GM19328 (cell line): ENCODE results near the gene ALDOC.
"Not testable (repeated sequence)": the region's sequence is repeated elsewhere in the genome, so short reads cannot be mapped to it uniquely, and the experiment has no call there.

ENCODE experiments used
- ATAC-seq: cut with Tn5 transposase; IDR thresholded peaks from one replicate; pipeline ENCODE4 v1.9.1; 2021; ENCODE audit warnings: mild to moderate bottlenecking, moderate library complexity; ENCODE audit not compliant: unreplicated experiment

Gene ALDOC

DNA sequence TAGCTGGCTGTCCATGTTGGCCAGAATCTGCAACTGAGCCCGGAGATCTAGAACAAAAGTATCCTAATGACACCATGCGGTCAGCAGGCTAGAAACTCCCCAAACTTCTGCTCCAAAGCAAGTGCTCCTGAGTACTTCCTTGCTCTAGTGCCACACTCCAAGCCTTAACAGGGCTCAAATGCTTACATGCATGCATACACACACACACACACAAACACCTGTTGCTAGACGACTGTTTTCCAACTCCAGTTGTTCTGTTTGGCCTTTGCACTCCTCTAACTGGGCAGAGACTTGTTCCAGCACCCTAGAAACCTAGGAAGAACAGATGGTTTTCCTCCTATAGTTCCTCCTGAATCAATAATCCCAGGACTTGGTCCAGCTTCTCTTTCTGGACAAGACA lies 7.7 kb upstream of the ALDOC start:
- ATAC-seq = no peak

DNA sequence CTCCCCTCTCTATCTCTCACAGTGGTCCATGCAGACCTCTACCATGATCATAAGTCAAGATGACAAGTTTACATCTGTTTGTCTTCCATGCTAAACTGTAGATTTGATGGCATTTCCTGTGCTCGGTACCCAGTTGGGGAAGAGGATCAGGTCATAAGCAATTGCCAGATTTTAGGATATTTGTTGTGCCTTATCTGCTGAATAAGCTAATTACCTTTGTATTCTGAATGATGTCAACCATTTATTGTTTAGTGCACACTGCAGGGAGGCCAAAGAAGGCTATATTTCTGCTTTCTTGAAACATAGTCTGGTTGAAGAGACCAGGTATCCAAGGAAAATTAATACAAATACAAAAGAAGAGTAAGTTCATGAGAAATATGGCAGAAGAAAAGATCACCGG lies 5.8 kb upstream of the ALDOC start:
- ATAC-seq = no peak

DNA sequence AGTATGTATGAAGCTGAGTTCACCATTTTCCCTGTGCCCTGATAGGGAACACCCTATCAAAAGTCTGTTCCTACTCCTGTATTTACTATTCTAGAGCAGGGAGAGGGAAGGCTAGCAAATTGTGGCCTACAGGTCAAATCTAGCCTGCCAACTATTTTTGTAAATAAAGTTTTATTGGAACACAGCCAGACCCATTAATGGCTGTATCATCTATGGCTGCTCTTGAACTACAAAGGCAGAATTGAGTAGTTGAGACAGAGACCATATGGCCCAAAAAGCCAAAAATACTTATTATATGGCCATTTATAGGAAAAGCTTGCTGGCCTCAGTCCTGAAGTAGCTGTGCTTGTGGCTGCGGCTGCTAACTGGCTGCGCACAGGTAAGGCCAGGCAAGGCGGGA lies 4.3 kb upstream of the ALDOC start:
- no peak for ATAC-seq

DNA sequence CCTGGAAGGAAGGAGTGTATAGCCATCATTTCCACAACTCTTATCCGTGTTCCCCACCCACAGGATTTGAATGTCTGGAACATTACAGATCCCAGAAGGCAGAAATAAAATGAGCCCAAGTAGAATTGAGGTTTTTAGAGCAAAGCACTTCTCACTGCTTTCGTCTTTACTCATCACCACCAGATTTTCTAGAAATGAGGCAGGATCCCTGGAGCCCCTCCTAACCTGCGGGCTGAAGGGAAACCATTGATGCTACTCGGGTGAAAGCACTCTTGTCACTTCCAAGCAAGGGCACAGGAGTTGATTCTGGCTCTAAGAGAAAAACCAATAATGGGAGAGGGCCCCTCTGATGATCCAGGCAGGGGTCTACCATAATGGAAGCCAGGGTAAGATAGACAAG lies 2.8 kb upstream of the ALDOC start:
- ATAC-seq = no peak

DNA sequence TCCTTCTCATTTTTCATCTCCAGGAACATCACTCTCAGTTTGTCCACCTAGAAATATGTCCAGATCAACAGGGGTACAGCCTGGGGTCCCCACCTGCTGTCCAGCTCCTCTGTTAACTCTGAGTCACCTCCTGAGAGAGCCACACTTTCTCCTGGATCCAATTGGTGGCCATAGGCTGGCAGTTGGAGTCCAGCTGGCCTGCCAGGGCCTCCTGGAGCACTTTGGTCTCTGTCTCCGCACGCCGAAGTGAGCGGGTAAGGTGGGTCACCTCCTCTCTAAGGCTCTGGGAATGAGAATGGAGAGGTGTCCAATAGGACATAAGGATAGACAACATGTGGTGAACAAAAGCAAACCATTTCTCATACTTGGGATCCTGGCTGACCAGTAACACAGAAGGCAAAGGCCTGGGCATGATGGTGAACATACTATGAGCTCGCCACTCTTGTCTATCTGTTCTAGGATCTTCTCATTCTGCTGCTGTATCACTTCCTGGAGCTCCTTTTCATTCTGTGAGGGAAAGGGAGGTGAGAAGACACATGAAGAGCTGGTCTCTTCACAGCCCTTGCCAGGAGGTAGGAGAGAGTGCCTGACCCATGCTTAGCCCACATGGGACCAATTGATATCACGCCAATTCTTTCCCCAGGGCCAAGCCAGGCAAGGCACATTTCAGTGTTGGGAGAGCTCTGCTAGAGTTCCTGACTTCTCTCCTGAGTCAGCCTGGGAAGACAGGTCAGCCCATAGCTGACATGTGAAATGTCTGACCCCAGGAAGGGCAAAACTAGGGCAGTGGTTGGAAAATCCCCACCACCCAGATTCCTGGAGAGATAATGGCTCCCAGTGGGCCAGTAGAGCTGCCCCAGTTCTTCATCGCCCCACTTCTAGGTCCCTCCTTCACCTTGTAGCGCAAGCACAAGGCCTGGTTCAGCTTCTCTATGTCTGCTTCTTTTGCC lies 1.8 kb upstream of the ALDOC start:
- no peak for ATAC-seq

DNA sequence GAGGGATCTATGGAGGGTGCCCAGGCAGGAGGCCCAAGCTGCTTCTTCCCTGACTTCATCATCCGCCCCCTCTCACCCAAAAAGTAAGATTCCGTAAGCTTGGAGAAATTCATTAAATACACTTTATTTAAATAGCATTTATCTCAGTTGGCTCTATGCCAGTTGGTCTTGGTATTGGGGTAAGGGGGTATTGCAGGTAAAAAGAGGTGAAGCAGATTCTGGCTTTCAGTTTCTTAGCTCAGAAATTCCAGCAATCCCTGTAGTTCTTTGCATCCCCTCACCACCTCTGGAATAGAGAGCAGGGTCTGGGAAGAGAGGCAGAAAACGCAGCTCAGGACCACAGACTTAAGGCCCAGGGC lies 750 bp upstream of the ALDOC start:
- no peak for ATAC-seq

DNA sequence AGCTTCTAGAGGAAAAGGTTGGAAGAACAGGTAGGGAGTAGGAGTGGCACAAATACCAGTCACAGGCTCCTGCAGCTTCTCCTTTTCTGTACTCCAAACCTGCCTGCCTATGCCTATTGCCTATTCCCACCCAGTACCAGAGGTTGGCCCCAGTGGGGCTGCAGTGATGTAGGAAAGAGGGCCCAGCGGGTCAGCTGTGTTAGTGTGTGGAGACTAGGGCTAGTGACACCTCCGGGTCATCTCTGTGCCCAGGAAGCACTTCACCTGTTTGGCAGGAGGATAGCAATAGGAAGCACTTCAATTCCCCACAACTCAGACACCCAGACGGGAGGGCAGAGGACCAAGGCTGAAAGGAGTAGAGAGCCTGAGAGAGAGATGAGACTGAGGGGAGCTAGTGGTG lies 679 bp downstream of the ALDOC start:
- not testable (repeated sequence) for ATAC-seq

DNA sequence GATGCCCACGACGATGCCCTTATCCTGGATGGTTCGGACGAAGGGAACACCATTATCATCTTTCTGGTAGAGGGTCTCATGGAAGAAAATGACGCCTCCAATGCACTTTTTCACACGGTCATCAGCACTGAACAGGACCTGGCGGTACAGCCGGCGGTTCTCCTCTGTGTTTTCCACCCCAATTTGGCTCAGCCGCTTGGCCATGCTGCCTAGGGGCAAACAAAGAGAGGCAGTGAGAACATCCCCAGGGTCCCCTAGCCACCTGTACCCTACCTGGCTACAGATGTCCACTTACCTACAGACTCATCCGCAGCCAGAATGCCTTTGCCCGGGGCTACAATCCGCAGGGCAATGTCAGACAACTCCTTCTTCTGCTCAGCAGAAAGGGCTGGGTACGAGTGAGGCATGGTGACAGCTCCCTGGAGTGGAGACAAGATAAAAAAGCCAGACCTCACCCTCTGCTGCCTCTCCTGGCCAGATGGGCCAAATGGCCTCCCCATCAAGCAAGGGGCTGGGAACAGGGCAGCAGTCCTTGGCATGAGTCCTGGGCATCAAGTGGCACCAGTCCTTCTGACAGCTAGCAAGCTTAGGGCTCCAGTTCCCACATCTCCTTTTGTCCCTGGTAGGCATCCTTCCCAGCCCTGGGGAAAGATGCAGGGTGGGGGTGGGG lies 1.4 kb downstream of the ALDOC start:
- ATAC-seq = no peak

DNA sequence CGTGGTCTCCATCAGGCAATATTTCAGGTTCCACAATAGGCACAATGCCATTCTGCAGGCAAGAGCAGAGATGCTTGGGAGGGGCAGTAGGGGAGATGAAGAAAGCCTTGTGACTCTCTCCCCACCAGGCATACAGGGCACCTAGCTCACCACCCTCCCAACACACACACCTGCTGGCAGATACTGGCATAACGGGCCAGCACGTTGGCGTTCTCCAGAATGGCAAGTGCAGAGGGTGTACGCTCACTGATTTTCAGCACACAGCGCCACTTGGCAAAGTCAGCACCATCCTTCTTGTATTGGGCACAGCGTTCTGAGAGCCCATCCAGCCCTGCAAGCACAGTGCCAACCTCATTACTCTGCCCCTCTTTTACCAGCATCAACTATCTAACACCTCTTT lies 2.2 kb downstream of the ALDOC start:
- no peak for ATAC-seq

DNA sequence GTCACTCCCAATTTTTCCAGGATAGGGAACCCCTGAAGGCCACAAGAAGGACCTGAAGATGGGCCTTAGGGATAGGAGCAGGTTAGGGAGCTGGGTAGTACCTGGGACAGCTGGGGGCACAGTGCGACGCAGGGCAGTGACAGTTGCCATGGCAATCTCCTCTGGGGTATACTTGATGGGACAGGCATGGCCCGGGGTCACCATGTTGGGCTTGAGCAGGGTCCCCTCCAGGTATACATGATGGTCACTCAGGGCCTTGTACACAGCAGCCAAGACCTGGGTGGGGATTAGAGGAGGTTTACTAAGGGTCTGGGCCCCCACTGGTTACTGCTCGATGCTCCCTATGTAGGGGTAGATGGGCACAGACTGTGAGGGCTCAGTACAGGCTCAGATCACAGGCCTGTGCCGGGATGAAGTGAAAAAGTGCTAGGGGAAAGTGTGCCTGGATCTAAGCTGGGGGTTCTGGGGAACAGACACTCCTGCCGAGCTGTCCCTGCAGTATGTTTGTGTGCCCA lies 2.7 kb downstream of the ALDOC start:
- ATAC-seq = no peak

DNA sequence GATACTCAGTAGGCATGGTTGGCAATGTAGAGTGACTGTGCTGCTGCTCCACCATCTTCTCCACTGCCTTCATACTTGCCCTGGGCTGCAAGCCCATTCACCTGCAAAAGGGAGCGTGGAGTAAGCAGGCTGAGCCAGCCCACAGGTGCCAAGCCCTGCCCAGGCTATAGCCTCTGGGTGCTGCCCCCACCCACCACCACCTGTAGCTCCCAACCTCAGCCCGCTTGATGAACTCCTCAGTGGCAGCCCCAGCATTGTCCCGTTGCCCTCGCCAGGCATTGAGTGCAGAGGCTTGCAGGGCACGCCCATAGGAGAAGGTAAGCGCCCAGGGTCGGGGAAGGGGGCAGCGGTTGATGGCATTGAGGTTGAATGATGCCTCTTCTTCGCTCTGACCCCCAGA lies 3.2 kb downstream of the ALDOC start:
- no peak for ATAC-seq

DNA sequence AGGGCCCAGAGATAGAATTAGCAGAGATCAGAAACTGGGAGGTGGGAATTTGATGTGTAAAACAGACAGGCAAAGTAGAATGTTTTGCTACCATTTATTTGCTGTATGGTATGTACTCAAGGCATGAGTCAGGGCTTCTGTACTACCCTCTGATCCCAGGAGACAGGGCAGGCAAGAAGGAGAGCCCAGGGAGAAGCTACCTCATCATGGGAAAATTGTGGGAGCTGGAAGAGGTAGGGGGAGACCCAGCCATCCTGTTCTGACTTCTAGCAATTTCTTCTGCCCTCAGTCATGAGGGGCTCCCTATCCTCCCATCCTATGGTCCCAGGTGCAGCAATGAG lies 3.7 kb downstream of the ALDOC start:
- ATAC-seq = no peak

DNA sequence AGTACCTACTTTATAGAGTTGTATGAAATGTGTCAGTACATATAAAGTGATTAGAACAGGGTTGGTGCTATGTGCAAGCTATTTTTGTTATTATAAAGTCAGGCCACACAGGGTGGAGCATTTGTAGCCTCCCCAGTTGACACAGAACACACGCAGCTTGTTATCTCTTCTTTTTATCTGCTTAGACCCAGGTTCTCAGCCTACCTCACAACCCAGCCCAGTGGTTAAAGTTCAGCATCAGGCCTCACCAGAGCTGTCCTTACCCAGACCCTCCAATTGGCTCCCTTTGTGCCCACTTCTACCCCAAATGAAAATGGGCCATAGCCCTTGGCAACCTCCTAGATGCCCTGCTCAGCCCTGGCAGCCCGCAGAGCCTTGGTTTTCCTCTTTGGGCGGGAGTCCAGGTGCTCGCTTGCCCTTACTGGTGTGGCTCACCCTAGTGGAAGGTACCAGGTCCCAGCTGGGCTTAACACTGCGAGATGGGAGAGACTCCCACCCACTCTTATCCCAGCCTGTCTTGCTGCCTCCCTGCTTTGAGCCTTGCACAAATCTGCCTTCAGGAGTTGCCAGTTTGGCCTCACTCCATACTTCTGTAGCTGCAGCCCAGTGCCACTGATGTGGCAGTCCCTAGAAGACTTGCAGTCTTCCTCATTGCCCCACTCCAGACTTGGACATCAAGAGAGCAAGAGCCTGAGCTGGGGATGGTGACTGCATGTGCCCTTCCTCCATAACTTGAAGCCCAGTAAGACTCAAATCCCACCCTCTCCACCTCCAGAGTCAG lies 4.2 kb downstream of the ALDOC start:
- ATAC-seq = no peak

DNA sequence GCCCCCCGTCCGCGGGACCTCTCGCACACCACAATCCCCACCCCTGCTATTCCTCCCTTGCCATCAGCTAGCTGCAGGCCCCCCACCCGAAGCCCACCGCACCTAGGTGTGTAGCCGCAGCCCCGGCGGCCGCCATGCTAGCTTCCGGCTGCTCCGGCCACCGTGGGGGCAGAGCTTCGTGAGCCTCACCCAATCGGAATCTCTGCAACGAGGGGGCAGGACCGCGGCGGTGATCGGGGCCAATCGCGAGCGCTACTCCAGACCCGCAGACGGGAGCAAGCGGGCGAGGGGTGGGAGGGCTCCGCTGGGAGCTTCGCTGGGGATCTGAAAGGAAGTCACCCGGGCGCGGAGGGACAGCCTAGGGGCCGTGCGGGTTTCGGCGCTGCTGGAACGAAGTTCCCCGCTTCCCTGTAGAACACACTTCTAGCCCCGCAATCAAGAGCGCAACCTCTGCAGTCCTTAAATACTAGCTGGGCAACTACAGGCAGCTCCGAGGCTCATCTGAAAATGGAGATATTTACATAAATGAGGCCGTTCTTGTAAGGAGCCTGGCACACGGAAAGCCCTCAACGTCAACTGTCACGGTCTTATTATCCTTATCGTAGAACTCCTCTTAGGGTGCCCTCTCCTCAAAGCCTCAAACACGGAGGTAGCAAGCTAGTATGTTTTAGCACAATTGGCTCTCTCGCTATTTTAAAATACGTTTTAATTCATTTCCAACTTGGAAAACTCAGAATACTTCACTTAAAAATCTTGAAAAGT lies 5.2 kb downstream of the ALDOC start, which contains the start of gene PIGS:
Gene PIGS (minus strand): TSS at position 164 of the 762 bp plus-strand sequence. CDS start 28 bp downstream, at position 136.
- ATAC-seq = peak; percentile 86

DNA sequence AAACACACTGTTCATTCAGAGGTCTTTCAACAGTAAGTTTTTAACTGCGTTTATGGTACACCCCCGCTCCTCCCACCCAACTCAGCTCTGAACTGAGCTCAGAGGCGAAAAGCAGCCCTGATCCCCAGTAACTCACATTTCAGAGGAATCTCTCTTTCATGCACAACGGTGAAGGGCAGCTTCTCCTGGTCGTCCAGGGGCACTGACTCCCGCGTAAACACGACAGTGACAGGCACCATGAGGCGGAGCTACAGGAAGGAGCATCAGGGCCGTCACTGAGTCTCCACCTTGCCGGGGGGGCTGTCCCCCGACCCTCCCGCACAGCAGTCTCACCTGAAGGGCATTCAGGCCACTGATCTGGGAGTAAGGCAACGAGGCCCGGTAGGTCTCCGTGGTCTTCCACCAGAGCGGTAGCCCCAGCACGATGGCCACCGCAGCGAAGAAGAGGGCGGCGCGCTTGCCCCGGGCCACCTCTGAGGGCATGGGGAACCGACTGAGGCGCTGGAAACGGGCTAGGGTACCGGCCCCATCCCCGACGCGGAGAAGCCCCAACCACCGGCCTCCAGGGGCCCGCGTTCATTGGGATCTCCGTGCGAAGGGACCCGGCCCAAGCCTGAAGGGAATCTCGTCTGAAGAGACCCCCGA lies 5.9 kb downstream of the ALDOC start:
- ATAC-seq = peak; percentile 18

DNA sequence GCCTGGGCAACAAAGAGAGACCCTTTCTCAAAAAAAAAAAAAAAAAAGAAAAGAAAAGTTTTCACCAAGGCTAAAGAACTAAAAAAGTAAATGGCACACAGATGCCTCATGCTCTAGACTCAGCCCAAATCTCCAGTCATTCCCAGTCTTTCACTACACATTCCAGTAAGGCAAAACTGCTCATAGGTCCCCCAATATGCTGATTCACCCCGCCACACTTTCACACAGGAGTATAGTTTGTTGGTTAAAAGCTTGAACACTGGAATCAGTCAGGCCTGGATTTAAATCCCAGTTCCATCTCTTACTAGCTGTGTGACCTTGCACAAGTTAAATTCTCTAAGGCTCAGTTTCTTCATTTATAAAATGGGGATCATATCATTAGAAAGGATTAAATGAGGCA lies 7.2 kb downstream of the ALDOC start:
- ATAC-seq = no peak

DNA sequence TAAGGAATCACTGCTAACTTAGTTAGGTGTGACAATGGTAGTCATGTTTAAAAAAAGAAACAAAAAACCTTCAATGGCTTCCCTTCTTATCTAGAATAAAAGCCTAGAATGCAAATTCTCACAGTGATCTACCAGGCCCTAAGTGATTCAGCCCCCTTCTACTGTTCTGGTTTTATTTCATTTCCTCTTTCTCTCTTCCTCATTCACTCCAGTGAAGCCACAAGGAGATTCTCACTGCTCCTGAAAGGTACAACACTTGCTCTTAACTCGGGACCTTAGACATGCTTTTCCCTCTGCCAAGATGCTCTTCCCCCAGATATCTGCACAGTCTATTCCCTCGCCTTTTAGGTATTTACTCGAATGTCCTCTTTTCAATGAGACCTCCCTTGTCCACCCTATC lies 9.1 kb downstream of the ALDOC start:
- no peak for ATAC-seq

DNA sequence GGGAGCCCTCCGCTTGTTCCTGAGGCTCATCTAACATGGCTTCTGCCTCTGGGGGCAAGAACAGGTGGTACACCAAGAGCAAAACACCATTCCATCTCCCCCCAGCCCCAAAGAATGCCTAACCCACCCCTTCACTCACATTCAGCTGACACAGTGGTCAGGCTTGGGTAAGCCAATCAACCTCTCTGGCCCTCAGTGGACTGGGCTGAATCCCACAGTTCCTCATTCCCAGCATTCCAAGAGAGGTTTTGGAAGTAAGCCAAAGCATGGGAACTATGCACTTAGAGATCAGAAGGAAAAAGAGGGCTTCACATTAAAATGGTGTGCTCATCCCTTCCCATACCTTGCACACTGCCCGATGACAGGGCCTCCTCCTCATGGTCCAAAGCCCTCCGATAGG lies 13.2 kb downstream of the ALDOC start:
- no peak for ATAC-seq

DNA sequence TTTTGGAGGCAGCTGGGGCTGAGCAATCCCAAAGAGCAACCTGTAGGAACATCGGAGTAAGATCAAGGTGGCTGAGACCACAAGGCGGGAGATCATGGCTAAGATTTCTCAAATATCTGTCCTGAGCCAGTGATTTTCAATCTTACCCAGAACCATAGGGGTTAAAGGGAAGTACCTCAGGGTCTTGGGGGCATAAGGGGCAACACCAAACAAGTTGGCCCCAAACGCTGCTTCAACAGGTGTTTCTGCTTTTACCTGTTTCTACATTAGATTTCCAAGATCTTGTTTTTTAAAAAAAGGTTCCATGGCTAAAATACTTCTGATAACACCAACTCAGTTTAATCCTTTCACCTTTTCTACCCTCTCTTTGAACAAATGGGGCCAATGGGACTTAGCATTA lies 21.7 kb downstream of the ALDOC start:
- ATAC-seq = no peak

DNA sequence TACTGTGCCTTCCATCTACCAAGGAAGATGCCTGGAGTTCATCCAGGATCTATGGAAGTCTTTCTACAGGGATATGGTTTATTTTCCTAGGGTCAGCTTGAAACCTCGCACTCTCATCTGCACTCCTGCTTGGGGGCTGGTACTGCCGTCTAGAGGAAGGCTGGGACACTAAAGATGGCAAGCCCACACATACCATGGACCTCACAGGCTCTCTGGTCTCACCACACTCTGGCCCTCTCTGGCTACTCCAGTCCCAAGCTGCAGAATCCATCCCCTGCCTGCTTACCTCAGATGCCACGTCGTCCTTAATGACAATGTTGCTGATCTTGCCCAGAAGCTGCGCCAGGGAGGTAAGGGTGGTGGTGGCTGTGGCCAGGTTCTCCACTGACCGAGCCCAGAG lies 22.1 kb downstream of the ALDOC start:
- no peak for ATAC-seq
